ENCODE results near the gene ARID3B. TPM values are rescaled to one million over a fixed set of nuclear protein-coding genes. Genes with fewer than 3 reads are reported as not detected.
A peak's percentile ranks its signal among the peaks of the same experiment; 100 is the strongest.
"Not testable (repeated sequence)": the region's sequence is repeated elsewhere in the genome, so short reads cannot be mapped to it uniquely, and the experiment has no call there.

Gene ARID3B
- total RNA-seq, 1 donor from 2014 or later = 22.1 TPM

- Mint-ChIP-seq H3K9me3 (no peaks in the 10 kb centered on the region), H3K4me1 (peaks cover 2% of the 10 kb centered on the region), H3K4me3 (no peak overlapping the region), H3K36me3 (peaks cover 15% of the 10 kb centered on the region), H3K27me3 (ENCODE audit: low read depth) (no peaks in the 10 kb centered on the region), H3K27ac (no peak overlapping the region)
- TF ChIP-seq CTCF (IDR thresholded peaks at IDR 0.05; ENCODE audit: unreplicated experiment) = no peak
- DNase-seq (ENCODE audit: low spot score in 2 of 2, unreplicated experiment in 2 of 2) = no peak
These were observed 86.0 kb downstream of the ARID3B start for GRCh38 chr15:74626752-74627692.

DNA sequence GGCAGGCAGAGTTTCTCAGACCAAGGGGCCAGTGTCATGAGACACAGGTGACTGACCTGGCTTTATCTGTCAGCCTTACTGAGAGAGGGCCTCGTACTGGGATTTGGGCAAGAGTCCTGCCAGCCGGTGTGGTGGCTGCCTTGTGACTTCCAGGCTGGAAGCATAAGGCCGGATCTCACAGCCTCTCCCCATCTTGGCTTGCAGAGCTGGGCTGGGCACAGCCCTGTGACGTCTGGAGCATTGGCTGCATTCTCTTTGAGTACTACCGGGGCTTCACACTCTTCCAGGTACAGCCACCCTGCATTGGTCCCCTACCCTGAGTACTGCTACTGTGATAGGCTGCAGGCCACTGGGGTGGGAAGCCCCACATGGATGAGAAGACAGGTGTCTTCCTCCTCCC is 86.7 kb downstream of the ARID3B start:
- TF ChIP-seq CTCF (IDR thresholded peaks at IDR 0.05; ENCODE audit: unreplicated experiment) = no peak
- H3K27ac Mint-ChIP-seq = no peak overlapping the region
- no peak overlapping the region for H3K4me3 Mint-ChIP-seq
- DNase-seq (ENCODE audit: low spot score in 2 of 2, unreplicated experiment in 2 of 2) = no peak
- peaks cover 2% of the 10 kb centered on the region for H3K4me1 Mint-ChIP-seq
- H3K9me3 Mint-ChIP-seq = no peaks in the 10 kb centered on the region
- no peaks in the 10 kb centered on the region for H3K27me3 Mint-ChIP-seq (ENCODE audit: low read depth)
- peaks cover 16% of the 10 kb centered on the region for H3K36me3 Mint-ChIP-seq

- Mint-ChIP-seq H3K36me3 (peaks cover 14% of the 10 kb centered on the region), H3K4me3 (no peak overlapping the region)
These were observed 87.2 kb downstream of the ARID3B start for GRCh38 chr15:74628199-74628598.

DNA sequence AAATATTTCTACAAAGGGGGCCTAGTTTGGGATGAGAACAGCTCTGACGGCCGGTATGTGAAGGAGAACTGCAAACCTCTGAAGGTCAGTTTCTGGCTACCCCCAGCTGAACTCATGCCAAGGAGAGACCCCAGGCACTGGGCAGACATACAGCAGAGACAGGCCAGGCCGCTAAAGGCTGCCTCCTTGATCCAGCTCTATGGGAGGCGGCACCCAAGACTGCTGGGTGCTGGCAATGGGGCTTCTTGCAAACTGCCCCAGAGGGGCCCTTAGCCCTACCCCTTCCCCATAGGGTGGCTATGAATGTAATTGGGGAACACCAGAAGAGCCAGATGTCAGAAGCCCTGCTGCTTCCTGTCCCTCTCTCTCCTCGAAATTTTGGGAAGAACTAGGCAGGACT is 87.9 kb downstream of the ARID3B start:
- Mint-ChIP-seq H3K36me3 (peaks cover 10% of the 10 kb centered on the region), H3K27me3 (ENCODE audit: low read depth) (no peaks in the 10 kb centered on the region), H3K9me3 (no peaks in the 10 kb centered on the region), H3K4me1 (peaks cover 2% of the 10 kb centered on the region), H3K4me3 (no peak overlapping the region), H3K27ac (peak overlapping the region; percentile 50)
- no peak for DNase-seq (ENCODE audit: low spot score in 2 of 2, unreplicated experiment in 2 of 2)
- no peak for TF ChIP-seq CTCF (IDR thresholded peaks at IDR 0.05; ENCODE audit: unreplicated experiment)

More at GRCh38 chr15:74628199-74628598, 87.2 kb downstream of the ARID3B start:
- H3K4me1 Mint-ChIP-seq = peaks cover 2% of the 10 kb centered on the region
- H3K9me3 Mint-ChIP-seq = no peaks in the 10 kb centered on the region
- TF ChIP-seq CTCF (IDR thresholded peaks at IDR 0.05; ENCODE audit: unreplicated experiment) = no peak
- no peak overlapping the region for H3K27ac Mint-ChIP-seq
- no peaks in the 10 kb centered on the region for H3K27me3 Mint-ChIP-seq (ENCODE audit: low read depth)
- no peak for DNase-seq (ENCODE audit: low spot score in 2 of 2, unreplicated experiment in 2 of 2)

GRCh38 chr15:74629696-74630095 is 88.7 kb downstream of the ARID3B start:
- peaks cover 13% of the 10 kb centered on the region for H3K36me3 Mint-ChIP-seq
- not testable (repeated sequence) for H3K9me3 Mint-ChIP-seq; H3K27ac Mint-ChIP-seq; H3K4me3 Mint-ChIP-seq; H3K4me1 Mint-ChIP-seq; DNase-seq (ENCODE audit: low spot score in 2 of 2, unreplicated experiment in 2 of 2); H3K27me3 Mint-ChIP-seq (ENCODE audit: low read depth)

- H3K9me3 Mint-ChIP-seq = no peaks in the 10 kb centered on the region
- H3K4me3 Mint-ChIP-seq = no peak overlapping the region
- H3K27ac Mint-ChIP-seq = no peak overlapping the region
- no peak for DNase-seq (ENCODE audit: low spot score in 2 of 2, unreplicated experiment in 2 of 2)
- no peaks in the 10 kb centered on the region for H3K27me3 Mint-ChIP-seq (ENCODE audit: low read depth)
- no peak for TF ChIP-seq CTCF (IDR thresholded peaks at IDR 0.05; ENCODE audit: unreplicated experiment)
- peaks cover 16% of the 10 kb centered on the region for H3K36me3 Mint-ChIP-seq
- peaks cover 2% of the 10 kb centered on the region for H3K4me1 Mint-ChIP-seq
These were observed 89.5 kb downstream of the ARID3B start for GRCh38 chr15:74630284-74631086.

Data from mesothelial cell of epicardium (in vitro differentiated cells).